ENCODE measurements around the gene RNF213. TPM values are rescaled to one million over a fixed set of nuclear protein-coding genes. Genes with fewer than 3 reads are reported as not detected.

Gene RNF213
- total RNA-seq, 1 experiment from 2014 or later = 44.5 TPM

GRCh38 chr17:80252871-80253270 is 7.8 kb upstream of the RNF213 start:
- Histone ChIP-seq H3K9ac (ENCODE audit: low read length) (no peak overlapping the region), H3K9me3 (ENCODE audit: control insufficient read depth in 1 of 2, insufficient read depth in 1 of 2, low read depth in 1 of 2, low read length in 2 of 2) (no peaks in the 10 kb centered on the region), H3K27me3 (ENCODE audit: insufficient read depth, low read length) (no peaks in the 10 kb centered on the region), H4K20me1 (ENCODE audit: insufficient read depth) (no peaks in the 10 kb centered on the region), H3K36me3 (ENCODE audit: control insufficient read depth in 1 of 2, insufficient read depth in 2 of 2, low read length in 2 of 2) (no peaks in the 10 kb centered on the region), H3K9me2 (ENCODE audit: insufficient read depth) (no peaks in the 10 kb centered on the region), H3K4me1 (ENCODE audit: control insufficient read depth in 1 of 2, insufficient read depth in 2 of 2, low read length in 2 of 2) (peaks cover 32 to 50% of the 10 kb centered on the region in 2 experiments), H2AFZ (ENCODE audit: low read depth, low read length, poor library complexity, severe bottlenecking) (no peak overlapping the region), H3K4me3 (replicated peaks in 1 of 2; ENCODE audit: low read depth in 1 of 2, low read length in 2 of 2) (no peak overlapping the region), H3K27ac (ENCODE audit: low read depth, low read length) (peak overlapping the region; percentile 3; the same call in 1 of the 2 replicates), H3K79me2 (ENCODE audit: insufficient read depth, low read length) (no peaks in the 10 kb centered on the region), H3K4me2 (ENCODE audit: low read length) (peak overlapping the region; percentile 37; the same call in 1 of the 2 replicates)
- intact Hi-C loops (cut with micrococcal nuclease) = loop anchor here (1.0 to 2.0 kb wide), 4 partner anchors 57 to 244 kb away; partner anchors contain the start of gene GAA
- no TSS peak for BruUV-seq (replicated peaks)
- ATAC-seq (peak; percentile 90), DNase-seq (ENCODE audit: low read depth, low spot score) (peak; percentile 46)
- RAD21 ChIA-PET (ENCODE audit: low non-redundant PET in 1 of 2, low total read pairs in 2 of 2, uncharacterized antibody in 2 of 2, unreplicated experiment in 2 of 2) = no interaction called here
- CTCF ChIA-PET = interaction anchor here (1.0 kb wide), 1 partner anchor 151 kb away, joined by 3 read pairs; the partner anchor contains the start of gene GAA
- TF ChIP-seq SIN3A (IDR thresholded peaks at IDR 0.05; ENCODE audit: low read depth) = no peak
- TF ChIP-seq RAD21 (IDR thresholded peaks at IDR 0.05; ENCODE audit: low read depth) = peak; percentile 92
- TF ChIP-seq CTCF (IDR thresholded peaks at IDR 0.05 in 2 of 3, conservative IDR thresholded peaks at IDR 0.05 in 1 of 3; ENCODE audit: borderline replicate concordance in 1 of 3, insufficient read depth in 1 of 3, low read depth in 2 of 3, low read length in 2 of 3) = peak; percentile 81 to 94 (median 91)
- POLR2A ChIA-PET = no interaction called here

GRCh38 chr17:80253631-80254395 is 6.8 kb upstream of the RNF213 start:
- H3K9me3 ChIP-seq (ENCODE audit: control insufficient read depth in 1 of 2, insufficient read depth in 1 of 2, low read depth in 1 of 2, low read length in 2 of 2) = no peaks in the 10 kb centered on the region
- no peaks in the 10 kb centered on the region for H4K20me1 ChIP-seq (ENCODE audit: insufficient read depth)
- RAD21 ChIA-PET (ENCODE audit: low non-redundant PET in 1 of 2, low total read pairs in 2 of 2, uncharacterized antibody in 2 of 2, unreplicated experiment in 2 of 2) = no interaction called here
- CTCF ChIA-PET = no interaction called here
- intact Hi-C loops (cut with micrococcal nuclease) = loop anchor here (1.0 to 2.0 kb wide), 4 partner anchors 58 to 245 kb away; partner anchors contain the start of gene GAA
- POLR2A ChIA-PET = no interaction called here
- peak overlapping the region; percentile 74 for H3K4me2 ChIP-seq (ENCODE audit: low read length)
- no peaks in the 10 kb centered on the region for H3K36me3 ChIP-seq (ENCODE audit: control insufficient read depth in 1 of 2, insufficient read depth in 2 of 2, low read length in 2 of 2)
- peaks cover 39 to 59% of the 10 kb centered on the region in 2 experiments for H3K4me1 ChIP-seq (ENCODE audit: control insufficient read depth in 1 of 2, insufficient read depth in 2 of 2, low read length in 2 of 2)
- no peak for DNase-seq (ENCODE audit: low read depth, low spot score)
- no peaks in the 10 kb centered on the region for H3K27me3 ChIP-seq (ENCODE audit: insufficient read depth, low read length)
- BruUV-seq (replicated peaks) = no TSS peak
- H3K4me3 ChIP-seq (replicated peaks in 1 of 2; ENCODE audit: low read depth in 1 of 2, low read length in 2 of 2) = 0 out of 4 replicates have a peak overlapping the region, but pooled peaks of 1 of the 2 experiments have one; percentile 9
- H3K9ac ChIP-seq (ENCODE audit: low read length) = peak overlapping the region; percentile 42
- no peaks in the 10 kb centered on the region for H3K9me2 ChIP-seq (ENCODE audit: insufficient read depth)
- H2AFZ ChIP-seq (ENCODE audit: low read depth, low read length, poor library complexity, severe bottlenecking) = no peak overlapping the region
- no peaks in the 10 kb centered on the region for H3K79me2 ChIP-seq (ENCODE audit: insufficient read depth, low read length)
- ATAC-seq = no peak
- H3K27ac ChIP-seq (ENCODE audit: low read depth, low read length) = peak overlapping the region; percentile 89
- TF ChIP-seq ATF3 (IDR thresholded peaks at IDR 0.05) (no peak), CBX3 (IDR thresholded peaks at IDR 0.05; ENCODE audit: low read depth) (no peak), ZNF274 (IDR thresholded peaks at IDR 0.05; ENCODE audit: low read depth, low read length) (no peak), EGR1 (IDR thresholded peaks at IDR 0.05; ENCODE audit: low read depth) (no peak), EZH2phosphoT487 (IDR thresholded peaks at IDR 0.05; ENCODE audit: borderline replicate concordance) (no peak), ELF1 (IDR thresholded peaks at IDR 0.05; ENCODE audit: borderline replicate concordance, low read depth) (no peak), CEBPB (IDR thresholded peaks at IDR 0.05; ENCODE audit: low read depth) (no peak), EZH2 (IDR thresholded peaks at IDR 0.05) (no peak), FOSL1 (IDR thresholded peaks at IDR 0.05; ENCODE audit: low read depth) (no peak), JUND (IDR thresholded peaks at IDR 0.05) (no peak), CTCF (IDR thresholded peaks at IDR 0.05 in 2 of 3, conservative IDR thresholded peaks at IDR 0.05 in 1 of 3; ENCODE audit: borderline replicate concordance in 1 of 3, insufficient read depth in 1 of 3, low read depth in 2 of 3, low read length in 2 of 3) (no peak), SIN3A (IDR thresholded peaks at IDR 0.05; ENCODE audit: low read depth) (no peak), MAX (IDR thresholded peaks at IDR 0.05) (no peak)
